NCI-H146 treated with DMSO at 0.1 percent for 48 hours (cell line): ENCODE data around the gene CYP2W1.
"Not testable (repeated sequence)": the region's sequence is repeated elsewhere in the genome, so short reads cannot be mapped to it uniquely, and the experiment has no call there.

ENCODE experiments used
- DNase-seq: peaks from one replicate; lab custom pipeline; 2025; ENCODE audit not compliant: unreplicated experiment; lab: John Stamatoyannopoulos, UW

CYP2W1 gene, protein sequence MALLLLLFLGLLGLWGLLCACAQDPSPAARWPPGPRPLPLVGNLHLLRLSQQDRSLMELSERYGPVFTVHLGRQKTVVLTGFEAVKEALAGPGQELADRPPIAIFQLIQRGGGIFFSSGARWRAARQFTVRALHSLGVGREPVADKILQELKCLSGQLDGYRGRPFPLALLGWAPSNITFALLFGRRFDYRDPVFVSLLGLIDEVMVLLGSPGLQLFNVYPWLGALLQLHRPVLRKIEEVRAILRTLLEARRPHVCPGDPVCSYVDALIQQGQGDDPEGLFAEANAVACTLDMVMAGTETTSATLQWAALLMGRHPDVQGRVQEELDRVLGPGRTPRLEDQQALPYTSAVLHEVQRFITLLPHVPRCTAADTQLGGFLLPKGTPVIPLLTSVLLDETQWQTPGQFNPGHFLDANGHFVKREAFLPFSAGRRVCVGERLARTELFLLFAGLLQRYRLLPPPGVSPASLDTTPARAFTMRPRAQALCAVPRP

DNA sequence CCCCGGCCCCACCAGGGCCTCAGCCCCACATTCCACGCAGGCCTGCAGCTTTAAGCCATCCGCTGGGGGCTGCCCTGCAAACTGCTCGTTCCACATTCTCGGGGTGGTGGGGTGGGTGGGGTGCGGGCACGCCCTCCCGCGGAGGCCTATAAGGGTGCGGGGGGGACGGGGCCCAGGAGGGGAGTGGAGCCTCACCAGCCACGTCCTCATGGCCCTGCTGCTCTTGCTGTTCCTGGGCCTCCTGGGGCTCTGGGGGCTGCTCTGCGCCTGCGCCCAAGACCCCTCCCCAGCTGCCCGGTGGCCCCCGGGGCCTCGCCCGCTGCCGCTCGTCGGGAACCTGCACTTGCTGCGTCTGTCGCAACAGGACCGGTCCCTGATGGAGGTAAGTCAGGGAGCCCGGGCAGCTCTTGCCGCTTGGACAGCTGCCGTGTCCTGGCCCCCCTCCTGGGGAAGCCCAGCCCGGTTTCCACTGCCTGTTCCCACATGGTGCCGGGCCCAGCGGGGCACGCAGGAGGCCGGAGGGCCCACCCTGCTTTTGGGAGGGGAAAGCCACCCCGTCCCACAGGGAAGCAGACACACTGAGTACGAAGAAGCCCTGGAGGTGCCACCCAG is at the start of gene CYP2W1:
Gene CYP2W1, plus strand, starts transcription at position 178 of the 612 bp plus-strand sequence. Its CDS starts 31 bp downstream, at position 209.
- no peak for DNase-seq

DNA sequence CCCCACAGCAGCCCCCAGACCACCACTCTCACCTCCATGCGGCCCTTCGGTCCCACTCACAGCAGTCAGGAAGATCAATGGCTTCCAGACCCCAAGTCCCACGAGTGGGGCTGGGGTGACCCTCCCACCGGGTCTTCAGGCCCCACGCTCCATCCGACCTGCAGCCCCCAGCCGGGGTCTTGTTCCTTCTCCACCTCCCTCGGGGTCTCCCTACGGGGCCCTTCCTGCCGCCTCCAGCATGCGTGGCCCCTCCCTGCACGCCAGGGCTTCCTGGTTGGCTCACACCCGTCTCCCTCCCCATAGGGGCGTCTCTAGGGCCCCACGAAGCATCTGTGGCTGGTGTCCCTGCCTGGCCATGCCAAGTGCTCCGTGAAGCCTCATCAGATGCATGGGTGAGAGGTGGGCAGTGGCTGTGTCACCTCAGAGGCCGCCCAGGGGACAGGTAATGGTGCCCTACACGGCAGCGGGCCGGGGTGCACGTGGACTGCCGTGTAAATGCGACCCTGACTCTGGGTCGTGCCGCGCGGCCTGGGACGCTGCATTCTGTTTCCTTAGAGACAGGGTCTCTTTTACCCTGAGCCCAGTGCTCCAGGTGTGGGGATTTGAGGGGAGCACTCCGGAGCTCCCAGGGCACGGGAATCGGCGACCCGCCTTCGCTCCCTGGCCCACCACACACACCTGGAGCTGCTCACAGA is 48.4 kb upstream of the CYP2W1 start:
- DNase-seq, result no peak

DNA sequence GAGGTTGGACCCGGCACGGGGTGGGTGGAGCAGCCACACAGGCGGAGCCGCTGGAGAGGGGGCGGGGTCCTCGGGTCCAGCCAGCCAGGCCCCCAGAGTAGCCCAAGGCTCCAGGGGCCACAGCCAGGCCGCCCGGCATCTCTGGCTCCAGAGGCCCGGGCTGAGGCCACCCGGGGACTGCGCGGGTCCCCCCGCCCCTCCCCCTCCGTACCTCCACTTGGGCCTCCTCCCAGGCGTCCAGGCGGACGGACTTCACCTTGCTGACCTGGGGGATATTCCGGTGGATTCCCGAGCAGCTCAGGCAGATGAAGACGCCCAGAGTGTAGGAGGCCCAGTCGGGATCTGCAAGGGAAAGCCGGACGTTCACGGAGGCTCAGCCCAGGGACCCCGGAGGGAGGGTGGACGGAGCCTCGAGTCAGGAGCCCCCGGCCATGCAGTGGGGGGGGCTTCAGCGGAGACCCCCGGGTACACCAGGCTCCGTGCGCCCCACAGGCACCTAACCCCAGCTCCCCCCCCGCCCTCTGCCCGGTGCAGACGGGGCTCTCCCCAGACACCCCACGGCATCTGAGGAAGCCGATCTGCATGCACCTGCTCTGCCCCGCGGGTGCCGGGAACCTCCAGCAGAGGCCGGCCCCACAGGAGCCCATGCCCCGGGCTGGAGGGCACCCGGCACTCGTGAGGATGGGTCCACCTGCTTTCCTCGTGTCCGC is 47.7 kb upstream of the CYP2W1 start:
- no peak for DNase-seq

DNA sequence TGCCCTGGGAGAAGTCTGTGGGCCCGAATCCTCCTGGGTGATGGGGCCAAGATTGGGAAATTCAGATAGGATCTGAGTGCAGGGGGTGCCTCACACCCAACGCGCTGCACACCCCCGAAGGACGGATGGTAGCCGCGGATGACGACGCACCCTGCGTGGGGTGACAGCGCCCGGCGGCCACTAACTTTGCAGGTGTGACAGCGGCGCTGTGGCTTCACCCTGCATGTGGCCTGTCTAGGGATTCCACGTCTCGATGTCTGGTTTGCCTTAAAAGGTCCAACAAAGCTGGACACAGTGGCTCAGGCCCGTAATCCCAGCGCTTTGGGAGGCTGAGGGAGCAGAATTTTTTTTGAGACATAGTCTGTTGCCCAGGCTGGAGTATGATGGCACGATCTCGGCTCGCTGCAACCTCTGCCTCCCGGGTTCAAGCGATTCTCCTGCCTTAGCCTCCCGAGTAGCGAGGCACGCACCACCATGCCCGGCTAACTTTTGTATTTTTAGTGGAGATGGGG is 47.1 kb upstream of the CYP2W1 start:
- no peak for DNase-seq

DNA sequence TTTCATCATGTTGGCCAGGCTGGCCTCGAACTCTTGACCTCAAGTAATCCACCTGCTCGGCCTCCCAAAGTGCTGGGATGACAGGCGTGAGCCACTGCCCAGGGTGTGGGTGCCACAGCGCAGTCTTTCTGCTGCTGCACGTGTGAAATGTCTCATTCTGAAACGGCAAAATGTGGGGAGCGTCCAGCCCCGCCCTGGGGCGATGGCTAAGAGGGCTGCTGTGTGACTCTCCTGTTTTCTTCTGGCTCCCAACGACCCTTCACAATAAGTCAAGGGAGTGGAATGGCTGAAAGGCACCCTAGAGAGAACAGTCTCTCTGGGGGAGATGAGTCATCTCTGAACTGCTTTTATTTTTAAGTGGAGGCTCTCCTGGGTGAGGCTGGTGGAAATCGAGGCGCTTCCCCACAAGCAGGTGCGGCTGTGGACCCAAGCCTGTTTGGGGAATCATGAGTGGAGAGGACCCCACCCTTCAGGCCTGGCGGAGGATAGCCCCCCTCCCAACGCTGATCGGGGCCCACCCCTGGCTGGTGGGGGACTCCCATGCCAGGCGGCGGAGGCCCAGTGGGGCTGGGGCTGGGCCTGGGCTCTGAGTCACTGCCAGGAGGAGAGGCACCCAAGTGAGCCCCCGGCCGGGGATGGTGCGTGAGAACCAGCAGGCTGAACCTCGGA is 46.5 kb upstream of the CYP2W1 start:
- no peak for DNase-seq

DNA sequence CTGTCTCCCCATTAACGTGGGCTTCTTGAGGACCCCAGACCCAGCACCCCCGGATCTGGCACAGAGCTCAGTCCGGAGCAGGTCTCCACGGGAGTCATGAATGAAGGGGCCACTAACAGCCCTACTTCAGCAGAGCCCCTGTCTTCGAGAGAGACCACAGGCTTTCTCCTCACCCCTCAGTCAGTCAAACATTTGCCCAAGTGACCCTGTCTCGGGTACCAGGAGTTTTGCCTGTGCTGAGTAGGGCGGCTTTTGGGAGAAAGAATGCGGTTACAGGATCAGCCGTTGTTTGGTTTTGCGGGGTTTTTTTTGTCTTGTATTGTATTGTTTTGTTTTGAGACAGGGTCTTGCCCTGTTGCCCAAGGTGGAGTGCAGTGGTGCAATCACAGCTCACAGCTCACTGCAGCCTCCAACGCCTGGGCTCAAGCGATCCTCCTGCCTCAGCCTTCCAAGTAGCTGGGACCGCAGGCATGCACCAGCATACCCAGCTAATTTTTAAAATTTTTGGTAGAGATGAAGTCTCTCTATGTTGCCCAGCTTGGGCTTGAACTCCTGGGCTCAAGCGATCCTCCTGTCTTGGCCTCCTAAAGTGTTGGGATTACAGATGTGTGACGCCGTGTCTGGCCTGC is 45.0 kb upstream of the CYP2W1 start:
- DNase-seq, result no peak

DNA sequence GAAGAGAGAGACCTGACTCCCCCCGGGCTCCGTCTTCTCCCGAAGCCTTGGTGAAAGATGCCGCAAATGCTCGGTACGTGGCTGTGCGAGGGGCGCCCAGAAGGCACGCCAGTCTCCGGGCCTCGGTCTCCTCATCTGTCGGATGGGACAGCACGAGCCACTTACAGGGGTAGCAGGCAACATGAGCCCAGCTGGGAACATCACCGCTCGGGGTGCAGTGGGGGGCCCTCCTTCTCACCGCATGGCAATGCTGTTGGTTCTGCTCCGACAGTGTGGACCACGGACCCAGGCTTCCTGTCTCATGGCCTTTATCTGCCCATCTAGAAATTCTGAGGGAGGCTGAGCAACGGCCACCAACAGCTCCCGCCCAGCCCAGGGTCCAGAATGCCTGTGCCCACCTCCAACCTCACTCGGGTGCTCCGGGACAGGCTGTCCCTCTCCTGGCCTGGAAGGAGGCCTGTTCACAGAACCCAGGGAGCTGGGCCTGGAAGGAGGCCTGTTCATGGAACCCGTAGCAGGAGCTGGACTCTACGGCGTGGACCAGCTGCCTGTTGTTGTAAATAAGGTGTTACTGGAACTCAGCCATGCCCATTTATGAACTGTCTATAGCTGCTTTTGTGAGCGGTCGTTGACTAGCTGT is 44.3 kb upstream of the CYP2W1 start:
- no peak for DNase-seq

DNA sequence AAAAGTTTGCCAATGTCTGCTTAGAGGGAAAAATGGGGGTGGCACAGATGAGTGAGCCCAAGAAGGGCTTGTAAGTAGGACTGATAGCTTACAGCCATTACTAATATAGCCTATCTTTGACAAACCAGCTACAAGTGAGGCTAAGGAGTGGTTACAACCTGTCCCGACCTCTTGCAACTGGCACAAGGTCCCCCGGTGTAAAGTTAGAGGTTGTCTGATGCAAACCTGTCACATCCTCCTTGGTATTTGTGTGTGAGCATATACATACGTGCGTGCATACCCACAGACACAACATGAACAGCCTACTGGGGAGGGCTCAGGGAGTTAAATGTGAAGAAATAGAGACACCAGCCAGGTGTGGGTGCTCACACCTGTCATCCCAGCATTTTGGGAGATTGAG is 43.1 kb upstream of the CYP2W1 start:
- no peak for DNase-seq

DNA sequence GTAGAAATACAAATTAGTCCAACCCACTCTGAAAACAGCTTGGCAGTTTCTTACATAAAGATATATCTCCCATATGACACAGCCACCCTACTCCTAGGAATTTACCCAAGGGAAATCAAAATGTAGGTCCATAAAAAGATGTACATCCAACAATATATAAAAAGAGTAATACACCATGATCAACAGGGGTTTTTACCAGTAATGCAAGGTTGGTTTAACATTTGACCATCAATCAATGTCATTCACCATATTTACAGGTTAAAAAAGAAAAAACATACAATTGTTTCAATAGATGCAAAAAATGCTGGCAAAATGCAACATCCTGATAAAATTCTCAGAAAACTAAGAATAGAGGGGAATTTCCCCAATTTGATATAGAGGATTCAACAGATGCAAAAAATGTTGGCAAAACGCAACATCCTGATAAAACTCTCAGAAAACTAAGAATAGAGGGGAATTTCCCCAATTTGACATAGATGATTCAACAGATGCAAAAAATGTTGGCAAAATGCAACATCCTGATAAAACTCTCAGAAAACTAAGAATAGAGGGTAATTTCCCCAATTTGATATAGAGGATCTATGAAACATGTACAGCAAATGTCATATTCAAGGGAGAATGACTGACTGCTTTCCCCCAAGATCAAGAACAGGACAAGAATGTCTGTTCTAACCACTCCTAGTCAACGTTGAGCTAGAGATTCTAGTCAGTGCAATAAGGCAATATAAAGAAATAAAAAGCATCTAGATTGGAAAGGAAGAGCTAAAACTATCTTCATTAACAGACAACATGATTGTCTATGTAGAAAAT is 42.2 kb upstream of the CYP2W1 start:
- no peak for DNase-seq

DNA sequence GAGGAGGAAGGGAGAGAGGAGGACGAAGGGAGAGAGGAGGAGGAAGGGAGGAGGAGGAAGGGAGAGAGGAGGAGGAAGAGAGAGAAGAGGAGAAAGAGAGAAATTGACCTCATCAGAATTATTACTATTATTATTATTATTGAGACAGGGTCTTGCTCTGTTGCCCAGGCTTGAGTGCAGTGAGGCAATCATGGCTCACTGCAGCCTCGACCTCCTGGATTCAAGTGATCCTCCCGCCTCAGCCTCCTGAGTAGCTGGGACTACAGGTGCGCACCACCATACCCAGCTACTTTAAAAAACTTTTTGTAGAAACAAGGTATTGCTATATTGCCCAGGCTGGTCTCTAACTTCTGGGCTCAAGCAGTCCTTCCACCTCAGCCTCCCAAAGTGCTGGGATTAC is 39.2 kb upstream of the CYP2W1 start:
- not testable (repeated sequence) for DNase-seq

DNA sequence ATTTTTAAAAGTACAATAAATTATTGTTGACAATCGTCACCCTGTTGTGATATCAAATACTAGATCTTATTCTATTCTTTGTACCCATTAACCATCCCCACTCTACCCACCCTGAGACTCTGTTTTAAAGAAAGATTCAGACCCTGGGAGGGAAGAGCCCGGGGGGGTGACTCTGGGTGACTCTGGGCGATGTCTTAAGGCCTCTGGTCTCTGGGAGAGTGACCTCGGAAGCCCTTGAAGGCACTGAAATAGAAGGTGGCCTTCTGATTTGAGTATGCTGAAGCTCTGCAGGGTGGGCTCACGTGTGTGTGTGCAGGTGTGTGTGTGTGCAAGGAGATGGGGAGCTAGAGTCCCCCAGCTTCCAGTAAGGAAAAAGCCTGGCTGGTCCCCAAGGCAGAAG is 38.2 kb upstream of the CYP2W1 start:
- no peak for DNase-seq

DNA sequence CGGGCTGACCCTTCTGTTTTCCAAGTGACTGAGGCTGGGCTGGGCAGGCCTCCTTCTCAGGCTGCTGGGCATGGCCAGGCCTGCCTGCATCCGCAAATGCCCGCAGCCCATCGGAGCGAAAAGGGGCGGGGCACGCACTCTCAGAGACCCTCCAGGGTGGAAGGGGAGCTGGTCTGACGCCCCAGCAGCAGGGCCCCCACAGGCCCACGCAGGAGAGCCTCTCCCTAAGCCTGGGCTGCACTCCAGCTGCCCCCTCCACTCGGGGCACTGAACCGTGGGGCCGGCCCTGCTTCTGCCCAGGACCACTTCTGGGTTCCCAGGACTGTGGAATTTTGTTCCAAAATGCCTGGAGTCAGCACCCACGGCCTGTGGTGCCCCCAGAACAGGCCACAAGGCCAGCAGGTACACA is 37.8 kb upstream of the CYP2W1 start:
- no peak for DNase-seq

DNA sequence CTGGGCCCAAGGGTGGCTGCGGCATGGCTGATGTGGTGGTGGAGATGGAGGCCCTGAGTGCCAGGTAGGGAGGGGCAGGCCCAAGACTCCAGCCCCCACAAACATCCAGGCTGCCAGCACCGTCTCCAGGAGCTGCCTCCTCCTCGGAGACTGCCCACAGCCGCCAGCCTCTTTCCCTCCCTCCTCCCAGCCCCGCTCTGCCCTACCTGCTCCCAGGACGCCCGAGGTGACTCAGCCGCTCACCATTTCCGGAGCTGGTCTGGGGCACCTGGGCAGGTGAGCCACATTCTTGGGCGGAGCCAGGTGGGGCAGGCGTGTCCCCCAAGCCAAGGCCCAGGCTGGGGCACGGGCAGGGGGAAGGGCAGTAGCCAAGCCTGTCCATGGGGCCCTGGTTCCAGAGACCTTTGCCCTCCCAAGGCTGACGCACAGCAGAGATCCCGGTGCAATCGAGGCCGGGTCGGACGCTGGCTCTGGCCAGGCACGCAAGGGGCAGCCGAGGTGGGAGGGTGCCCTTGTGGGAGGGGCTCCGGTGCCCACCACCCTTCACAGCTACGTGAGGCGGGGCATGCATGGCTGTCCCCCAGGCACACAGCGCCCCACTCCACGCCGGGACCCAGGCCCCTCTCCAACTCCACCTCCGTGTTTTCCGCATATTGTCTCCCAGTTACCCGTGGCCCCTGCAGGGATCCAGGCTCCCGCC is 37.3 kb upstream of the CYP2W1 start:
- DNase-seq, result no peak

DNA sequence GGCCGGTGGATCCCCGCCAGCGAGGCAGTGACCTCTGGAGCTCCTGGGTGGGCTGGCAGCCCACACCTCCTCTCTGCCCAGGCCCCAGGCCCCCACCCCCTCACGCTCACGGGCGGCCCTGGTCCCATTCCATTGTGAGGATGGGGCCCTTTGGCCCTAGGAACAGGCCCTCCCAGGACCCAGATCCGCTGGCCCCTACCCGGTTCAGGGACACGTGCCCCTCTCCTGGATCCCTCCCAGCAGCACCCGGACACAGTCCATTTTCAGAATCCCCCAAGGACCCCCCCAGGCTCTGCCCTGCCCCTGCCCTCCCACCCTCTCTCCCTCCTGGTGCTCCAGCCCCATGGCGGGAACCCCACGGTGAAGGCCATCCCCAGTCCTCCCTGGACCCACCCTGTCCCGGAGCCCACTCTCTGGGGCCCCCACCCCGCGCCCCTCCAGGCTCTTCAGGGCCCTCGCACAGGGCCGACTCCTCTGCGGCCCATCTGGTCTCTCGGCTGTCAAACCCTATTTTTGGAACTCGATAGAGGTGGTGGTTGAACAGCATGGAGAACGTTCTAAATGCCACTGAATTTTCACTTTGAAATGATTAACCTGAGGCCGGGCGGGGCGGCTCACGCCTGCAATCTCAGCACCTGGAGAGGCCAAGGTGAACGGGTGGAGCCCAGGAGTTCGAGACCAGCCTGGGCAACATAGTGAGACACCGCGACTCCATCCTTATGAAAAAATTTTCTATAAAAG is 36.6 kb upstream of the CYP2W1 start:
- no peak for DNase-seq

DNA sequence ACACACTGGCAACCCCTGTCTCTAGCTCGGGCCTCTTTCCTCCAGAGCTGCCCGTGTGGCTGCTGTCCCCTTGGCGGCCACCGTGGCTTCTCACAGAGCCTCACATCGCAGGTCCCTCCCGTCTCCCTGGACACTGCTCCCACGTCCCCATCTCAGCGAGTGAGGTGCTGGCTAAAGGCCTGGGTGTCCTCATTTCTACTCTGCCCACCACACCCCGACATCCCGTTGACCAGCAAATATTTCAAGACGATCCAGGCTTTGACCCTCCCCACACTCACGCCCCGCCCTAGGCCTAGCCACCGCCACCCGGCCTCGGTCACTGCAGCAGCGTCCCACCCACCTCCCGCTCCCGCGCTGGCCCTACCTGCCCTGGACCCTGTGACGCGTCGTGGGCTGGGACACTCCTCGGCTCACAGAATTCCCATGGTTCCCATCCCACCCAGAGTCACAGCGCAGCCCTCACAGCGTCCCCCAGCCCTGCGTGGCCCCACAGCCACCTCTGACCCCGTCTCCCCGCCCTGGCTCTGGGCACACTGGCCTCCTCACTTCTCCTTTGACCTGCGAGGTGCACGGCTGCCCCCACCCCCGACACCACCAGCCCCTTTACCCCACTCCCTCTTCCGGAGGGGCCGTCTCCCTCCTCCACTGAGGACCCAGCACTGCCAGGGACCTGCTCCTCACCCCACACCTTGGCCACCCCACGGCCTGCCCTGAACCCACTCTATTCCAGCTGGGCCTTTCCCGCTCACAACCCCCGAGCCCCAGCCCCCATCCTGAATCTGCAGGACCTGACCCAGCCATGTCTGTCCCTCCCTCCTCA is 35.4 kb upstream of the CYP2W1 start:
- DNase-seq, result no peak
